ENCODE data around the gene ATG2B.

- TF ChIP-seq CTCF (IDR thresholded peaks at IDR 0.05) (no peak), POLR2A (IDR thresholded peaks at IDR 0.05) (no peak), POLR2AphosphoS5 (IDR thresholded peaks at IDR 0.05) (no peak), EP300 (IDR thresholded peaks at IDR 0.05) (no peak)
These were observed 17.5 kb downstream of the ATG2B start for GRCh38 chr14:96345669-96346068.
